Neutrophil (primary cell): ENCODE measurements around the gene PLA2G4B.
"Not testable (repeated sequence)": the region's sequence is repeated elsewhere in the genome, so short reads cannot be mapped to it uniquely, and the experiment has no call there.

Source experiments
- H3K27ac ChIP-seq: fragments of 200-600 bp; sonication (generic); 2 replicates; pipeline ENCODE4 v1.5.1; 2016; ENCODE audit warnings: mild to moderate bottlenecking, moderate library complexity
- H3K27me3 ChIP-seq: fragments of 200-600 bp; sonication (generic); 2 replicates; pipeline ENCODE4 v1.6.0; 2016; ENCODE audit warnings: mild to moderate bottlenecking
- H3K36me3 ChIP-seq: fragments of 200-600 bp; sonication (generic); 2 replicates; pipeline ENCODE4 v1.5.1; 2017
- H3K4me1 ChIP-seq, 2 experiments: fragments of 200-600 bp in 1 of 2; sonication (generic) in 1 of 2; 1 replicate in 1 of 2; 2 replicates in 1 of 2; pipeline versions ENCODE4 v1.5.1 to v1.6.1; 2013 to 2016; ENCODE audit warnings: low read depth in 1 of 2, low read length in 1 of 2, mild to moderate bottlenecking in 1 of 2, moderate library complexity in 1 of 2; ENCODE audit not compliant: control insufficient read depth in 1 of 2, insufficient read depth in 1 of 2
- H3K4me3 ChIP-seq, 2 experiments: fragments of 200-600 bp in 1 of 2; sonication (generic) in 1 of 2; 1 replicate in 1 of 2; 2 replicates in 1 of 2; pipeline ENCODE4 v1.5.1; 2013 to 2016; ENCODE audit warnings: low read depth in 1 of 2, low read length in 1 of 2, mild to moderate bottlenecking in 1 of 2, moderate library complexity in 1 of 2
- H3K9me3 ChIP-seq: fragments of 200-600 bp; sonication (generic); 2 replicates; pipeline ENCODE4 v1.5.1; 2016
- TF ChIP-seq, protein P1 (sequence below): fragments of 200-600 bp; sonication (generic); IDR thresholded peaks from 2 replicates; pipeline ENCODE4 v1.5.1; 2016; ENCODE audit warnings: antibody characterized with exemption

The PLA2G4B gene

DNA sequence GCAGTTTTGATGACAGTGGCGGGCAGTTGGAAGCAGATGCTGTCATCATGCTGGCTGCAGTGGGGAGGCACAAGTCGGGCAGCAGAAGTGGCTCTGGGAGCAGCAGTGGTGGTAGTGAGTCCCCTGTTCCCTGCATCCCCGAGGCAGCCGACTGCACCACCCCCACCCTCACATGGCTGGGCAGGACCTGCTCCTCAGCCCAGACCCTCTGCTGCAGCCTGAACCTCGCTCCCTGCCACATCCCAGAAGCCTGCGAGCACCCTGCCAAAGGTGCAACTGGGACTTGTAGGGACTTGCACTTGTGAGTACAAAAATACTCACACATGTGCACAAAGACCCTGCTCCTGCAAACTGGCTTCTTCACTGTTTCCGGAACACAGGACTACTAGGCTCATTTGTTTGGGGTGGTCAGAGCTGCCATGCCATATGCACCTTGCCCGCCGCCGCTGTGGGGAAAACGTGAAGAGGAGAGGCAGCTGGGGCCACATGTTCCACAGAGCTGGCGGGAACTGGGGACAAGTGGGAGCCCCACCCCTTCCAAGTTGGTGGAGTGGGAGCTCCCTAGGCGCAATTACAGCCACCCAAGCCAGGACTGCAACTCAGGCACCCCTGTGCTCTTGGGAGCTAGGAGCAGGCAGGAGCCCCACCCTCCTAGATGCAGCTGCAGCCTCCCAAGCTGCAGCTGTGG, 8.5 kb upstream of the PLA2G4B start:
- H3K9me3 ChIP-seq: no peaks in the 10 kb centered on the region
- no peak overlapping the region for H3K27ac ChIP-seq
- H3K4me1 ChIP-seq: peaks cover 22 to 25% of the 10 kb centered on the region in 2 experiments
- peaks cover 13% of the 10 kb centered on the region for H3K27me3 ChIP-seq
- H3K4me3 ChIP-seq: no peak overlapping the region
- TF ChIP-seq, protein P1, sequence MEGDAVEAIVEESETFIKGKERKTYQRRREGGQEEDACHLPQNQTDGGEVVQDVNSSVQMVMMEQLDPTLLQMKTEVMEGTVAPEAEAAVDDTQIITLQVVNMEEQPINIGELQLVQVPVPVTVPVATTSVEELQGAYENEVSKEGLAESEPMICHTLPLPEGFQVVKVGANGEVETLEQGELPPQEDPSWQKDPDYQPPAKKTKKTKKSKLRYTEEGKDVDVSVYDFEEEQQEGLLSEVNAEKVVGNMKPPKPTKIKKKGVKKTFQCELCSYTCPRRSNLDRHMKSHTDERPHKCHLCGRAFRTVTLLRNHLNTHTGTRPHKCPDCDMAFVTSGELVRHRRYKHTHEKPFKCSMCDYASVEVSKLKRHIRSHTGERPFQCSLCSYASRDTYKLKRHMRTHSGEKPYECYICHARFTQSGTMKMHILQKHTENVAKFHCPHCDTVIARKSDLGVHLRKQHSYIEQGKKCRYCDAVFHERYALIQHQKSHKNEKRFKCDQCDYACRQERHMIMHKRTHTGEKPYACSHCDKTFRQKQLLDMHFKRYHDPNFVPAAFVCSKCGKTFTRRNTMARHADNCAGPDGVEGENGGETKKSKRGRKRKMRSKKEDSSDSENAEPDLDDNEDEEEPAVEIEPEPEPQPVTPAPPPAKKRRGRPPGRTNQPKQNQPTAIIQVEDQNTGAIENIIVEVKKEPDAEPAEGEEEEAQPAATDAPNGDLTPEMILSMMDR: no peak
- H3K36me3 ChIP-seq: peaks cover 21% of the 10 kb centered on the region

DNA sequence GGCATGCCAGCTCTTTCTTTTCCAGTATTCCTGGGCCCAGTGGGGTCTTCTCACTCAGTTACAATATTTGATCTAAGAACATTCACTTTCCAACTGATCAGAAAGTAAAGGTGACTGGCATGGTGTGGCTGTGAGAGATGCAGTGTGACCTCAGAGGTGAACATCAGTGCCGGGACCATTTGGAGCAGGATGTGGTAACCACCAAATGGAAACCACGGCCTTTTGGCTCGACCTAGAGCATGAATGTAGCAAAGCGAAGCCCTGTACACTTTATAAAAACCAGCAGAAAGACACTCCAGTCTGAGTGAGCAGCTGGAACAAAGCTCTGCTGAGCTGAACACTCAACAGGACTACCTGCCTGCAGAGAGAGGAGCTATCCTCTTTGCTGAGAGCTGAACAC, 7.4 kb upstream of the PLA2G4B start:
- peaks cover 13% of the 10 kb centered on the region for H3K27me3 ChIP-seq
- not testable (repeated sequence) for H3K4me3 ChIP-seq, H3K9me3 ChIP-seq, H3K27ac ChIP-seq
- H3K36me3 ChIP-seq: peaks cover 32% of the 10 kb centered on the region
- H3K4me1 ChIP-seq: peaks cover 20 to 23% of the 10 kb centered on the region in 2 experiments

DNA sequence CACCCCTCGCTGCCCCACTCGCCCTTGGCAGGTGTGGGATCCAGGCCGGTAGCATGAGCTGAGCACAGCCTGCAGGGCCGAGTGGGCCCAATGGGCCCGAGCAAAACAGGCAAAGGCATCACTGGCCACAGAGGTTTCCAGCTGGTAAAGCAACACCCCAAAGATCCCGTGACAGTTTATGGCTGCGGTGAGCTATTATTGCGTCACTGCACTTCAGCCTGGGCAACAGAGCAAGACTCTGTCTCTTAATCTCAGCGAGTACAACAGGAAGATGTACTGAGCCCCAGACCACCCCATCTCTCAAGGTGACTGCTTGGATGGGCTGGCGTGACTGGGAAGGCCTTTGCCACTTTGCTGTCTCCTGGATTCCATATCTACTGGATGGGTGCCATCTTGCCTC, 6.4 kb upstream of the PLA2G4B start:
- Histone ChIP-seq H3K4me3 (no peak overlapping the region), H3K4me1 (peaks cover 14 to 18% of the 10 kb centered on the region in 2 experiments), H3K36me3 (peaks cover 41% of the 10 kb centered on the region), H3K9me3 (no peaks in the 10 kb centered on the region), H3K27ac (no peak overlapping the region), H3K27me3 (peaks cover 5% of the 10 kb centered on the region)
- TF ChIP-seq, protein P1: no peak

DNA sequence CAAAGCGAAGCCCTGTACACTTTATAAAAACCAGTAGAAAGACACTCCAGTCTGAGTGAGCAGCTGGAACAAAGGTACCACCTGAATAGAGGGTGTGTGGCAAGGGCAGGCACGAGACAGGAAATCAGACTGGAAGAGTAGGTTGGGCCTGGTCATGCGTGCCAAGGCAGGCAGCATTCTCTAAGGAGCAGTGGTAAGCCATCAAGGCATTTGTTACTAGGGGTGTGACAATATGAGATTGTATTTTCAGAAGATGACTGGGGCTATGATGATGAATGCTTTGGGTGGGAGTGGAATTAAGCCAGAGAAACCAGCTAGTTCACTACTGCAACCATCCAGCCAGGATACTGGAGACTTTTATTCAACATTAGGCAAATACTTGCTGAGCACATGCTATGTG, 5.8 kb upstream of the PLA2G4B start:
- no peaks in the 10 kb centered on the region for H3K27me3 ChIP-seq
- H3K9me3 ChIP-seq: no peaks in the 10 kb centered on the region
- TF ChIP-seq, protein P1: no peak
- peaks cover 10 to 11% of the 10 kb centered on the region in 2 experiments for H3K4me1 ChIP-seq
- no peak overlapping the region for H3K27ac ChIP-seq
- H3K4me3 ChIP-seq: no peak overlapping the region
- peaks cover 47% of the 10 kb centered on the region for H3K36me3 ChIP-seq

DNA sequence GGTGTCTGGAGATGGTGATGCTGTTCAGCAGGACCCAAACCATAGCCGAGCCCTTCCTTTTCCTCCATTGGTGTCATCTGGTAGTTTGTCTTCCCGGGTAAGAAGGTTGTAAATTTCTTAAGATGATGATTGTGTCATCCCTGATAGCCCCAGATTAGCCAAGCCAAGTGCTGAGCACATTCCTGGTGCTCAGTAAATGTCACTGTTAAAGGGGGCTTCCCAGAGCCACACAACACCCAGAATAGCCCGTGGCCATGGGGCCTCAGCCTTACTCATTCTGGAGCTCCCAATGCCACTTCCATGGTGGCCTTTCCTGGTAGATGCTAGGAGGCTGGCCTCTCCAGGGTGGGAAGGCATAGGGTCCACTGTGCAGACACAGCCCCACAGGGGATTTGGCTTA, 4.6 kb upstream of the PLA2G4B start:
- TF ChIP-seq, protein P1: no peak
- no peak overlapping the region for H3K4me3 ChIP-seq
- H3K36me3 ChIP-seq: peaks cover 52% of the 10 kb centered on the region
- peaks cover under 1 to 2% of the 10 kb centered on the region in 2 experiments for H3K4me1 ChIP-seq
- H3K27me3 ChIP-seq: no peaks in the 10 kb centered on the region
- H3K9me3 ChIP-seq: no peaks in the 10 kb centered on the region
- H3K27ac ChIP-seq: no peak overlapping the region

DNA sequence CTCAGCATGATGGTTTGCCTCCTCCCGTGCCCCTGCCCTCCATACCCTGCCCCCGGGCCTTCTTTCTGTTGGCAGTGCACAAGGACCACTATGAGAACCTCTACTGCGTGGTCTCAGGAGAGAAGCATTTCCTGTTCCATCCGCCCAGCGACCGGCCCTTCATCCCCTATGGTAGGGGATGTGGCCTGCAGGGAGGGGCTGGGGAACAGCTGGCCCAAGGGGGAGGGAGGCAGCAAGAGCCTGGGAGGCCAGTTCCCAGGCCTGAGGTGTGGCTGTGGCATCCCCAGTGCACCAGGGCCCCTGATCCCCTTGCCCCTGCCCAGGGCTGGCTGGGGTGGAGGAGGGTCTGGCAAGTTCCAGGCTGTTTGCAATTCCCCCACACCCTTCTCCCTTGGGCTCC, 2.6 kb upstream of the PLA2G4B start:
- no peak overlapping the region for H3K4me3 ChIP-seq

More for the DNA sequence above, 2.6 kb upstream of the PLA2G4B start:
- Histone ChIP-seq H3K4me1 (no peaks in the 10 kb centered on the region), H3K36me3 (peaks cover 63% of the 10 kb centered on the region), H3K9me3 (no peaks in the 10 kb centered on the region), H3K27ac (no peak overlapping the region), H3K27me3 (no peaks in the 10 kb centered on the region)
- TF ChIP-seq, protein P1: no peak
